Thymus (tissue), 11 donors: ENCODE results near the gene ILDR2. TPM values are rescaled to one million over a fixed set of nuclear protein-coding genes. Genes with fewer than 3 reads are reported as not detected.

Source experiments
- DNase-seq, 9 donors: peaks; one replicate each; pipeline ENCODE4 v3.0.0-alpha.2; 2013; ENCODE audit warnings: low spot score in 9 of 9, low read depth in 6 of 9, missing footprints in 1 of 9
- H3K27ac ChIP-seq, 2 donors: one replicate each; pipeline ENCODE4 v1.5.1; 2013; ENCODE audit warnings: control low read depth in 1 of 2, low read depth in 1 of 2, low read length in 1 of 2, mild to moderate bottlenecking in 1 of 2, moderate library complexity in 1 of 2
- H3K27me3 ChIP-seq, 2 donors: one replicate each; pipeline ENCODE4 v1.5.1; 2013; ENCODE audit warnings: low read length in 1 of 2; ENCODE audit not compliant: control insufficient read depth in 2 of 2, insufficient read depth in 1 of 2
- H3K36me3 ChIP-seq, 2 donors: one replicate each; pipeline ENCODE4 v1.5.1; 2013; ENCODE audit warnings: low read length in 1 of 2, mild to moderate bottlenecking in 1 of 2, moderate library complexity in 1 of 2; ENCODE audit not compliant: control insufficient read depth in 2 of 2, insufficient read depth in 2 of 2
- H3K4me1 ChIP-seq, 2 donors: one replicate each; pipeline ENCODE4 v1.5.1; 2013; ENCODE audit warnings: low read length in 2 of 2; ENCODE audit not compliant: control insufficient read depth in 2 of 2, insufficient read depth in 2 of 2
- H3K4me3 ChIP-seq, 2 donors: one replicate each; pipeline ENCODE4 v1.5.1; 2013; ENCODE audit warnings: low read length in 2 of 2, control low read depth in 1 of 2, mild to moderate bottlenecking in 1 of 2
- H3K9me3 ChIP-seq, 2 donors: one replicate each; pipeline ENCODE4 v1.5.1; 2013; ENCODE audit warnings: low read length in 1 of 2, mild to moderate bottlenecking in 1 of 2; ENCODE audit not compliant: control insufficient read depth in 2 of 2, insufficient read depth in 1 of 2
- WGBS: extraction: QIAGEN DNeasy Blood & Tissue Kit; methylation state at CpG from one replicate; pipeline ENCODE4 v1.1.7; 2013; 5-methylcytosine and 5-hydroxymethylcytosine counted together
- polyA plus RNA-seq: library from polyadenylated mRNA; stranded (reverse); fragments of 200-250 nt; gene quantifications from one replicate; pipeline ENCODE4 v1.2.3, GENCODE V29; 2013
- total RNA-seq: library from RNA; stranded (reverse); fragments of 120-200 nt; gene quantifications from one replicate; pipeline ENCODE4 v1.2.4, GENCODE V29; 2013
- donor health status: healthy.

Gene ILDR2
- total and polyA plus RNA-seq, 2 donors = 0.46 to 0.90 TPM

- Histone ChIP-seq H3K36me3 (no peaks in the 10 kb centered on the region), H3K9me3 (peaks cover 0 to 3% of the 10 kb centered on the region in 2 donors), H3K27me3 (no peaks in the 10 kb centered on the region), H3K4me3 (no peak overlapping the region), H3K4me1 (peaks cover 7 to 8% of the 10 kb centered on the region in 2 donors), H3K27ac (no peak overlapping the region)
- 92% methylated on average over 8 of the region's 8 CpGs for WGBS
- DNase-seq = no peak
Measured at GRCh38 chr1:166874464-166874863, 100.9 kb downstream of the ILDR2 start.

- Histone ChIP-seq H3K4me1 (peaks cover 3 to 5% of the 10 kb centered on the region in 2 donors), H3K4me3 (no peak overlapping the region), H3K36me3 (peaks cover 9 to 14% of the 10 kb centered on the region in 2 donors), H3K9me3 (no peaks in the 10 kb centered on the region), H3K27ac (no peak overlapping the region), H3K27me3 (no peaks in the 10 kb centered on the region)
- 96% methylated on average over 4 of the region's 4 CpGs for WGBS
- no peak for DNase-seq
Measured at GRCh38 chr1:166870584-166870983, 104.8 kb downstream of the ILDR2 start.

- no peak overlapping the region for H3K4me3 ChIP-seq
Measured at GRCh38 chr1:166869318-166870099, 105.8 kb downstream of the ILDR2 start.

GRCh38 chr1:166868639-166869038, 106.7 kb downstream of the ILDR2 start:
- no peak overlapping the region for H3K4me3 ChIP-seq
- no peak overlapping the region for H3K27ac ChIP-seq
- 84% methylated on average over 7 of the region's 7 CpGs for WGBS
- H3K36me3 ChIP-seq = peaks cover 14 to 25% of the 10 kb centered on the region in 2 donors
- no peaks in the 10 kb centered on the region for H3K4me1 ChIP-seq
- H3K9me3 ChIP-seq = no peaks in the 10 kb centered on the region
- H3K27me3 ChIP-seq = no peaks in the 10 kb centered on the region
- no peak for DNase-seq

More at GRCh38 chr1:166869318-166870099, 105.8 kb downstream of the ILDR2 start:
- H3K27ac ChIP-seq = no peak overlapping the region
- 89% methylated on average over 3 of the region's 3 CpGs for WGBS
- peaks cover 9 to 18% of the 10 kb centered on the region in 2 donors for H3K36me3 ChIP-seq
- DNase-seq = no peak
- no peaks in the 10 kb centered on the region for H3K9me3 ChIP-seq
- no peaks in the 10 kb centered on the region for H3K27me3 ChIP-seq
- H3K4me1 ChIP-seq = no peaks in the 10 kb centered on the region

GRCh38 chr1:166865926-166866325, 109.4 kb downstream of the ILDR2 start:
- no peaks in the 10 kb centered on the region for H3K4me1 ChIP-seq
- H3K27me3 ChIP-seq = no peaks in the 10 kb centered on the region
- no peak for DNase-seq
- peaks cover 21 to 41% of the 10 kb centered on the region in 2 donors for H3K36me3 ChIP-seq
- 96% methylated on average over 5 of the region's 5 CpGs for WGBS
- no peak overlapping the region for H3K27ac ChIP-seq
- H3K4me3 ChIP-seq = no peak overlapping the region
- no peaks in the 10 kb centered on the region for H3K9me3 ChIP-seq

GRCh38 chr1:166859597-166859996, 115.7 kb downstream of the ILDR2 start:
- H3K36me3 ChIP-seq = peaks cover 50 to 72% of the 10 kb centered on the region in 2 donors
- no peak for DNase-seq
- WGBS = 95% methylated on average over 5 of the region's 5 CpGs
- no peaks in the 10 kb centered on the region for H3K4me1 ChIP-seq
- no peak overlapping the region for H3K4me3 ChIP-seq
- H3K27me3 ChIP-seq = no peaks in the 10 kb centered on the region
- no peaks in the 10 kb centered on the region for H3K9me3 ChIP-seq
- H3K27ac ChIP-seq = no peak overlapping the region

GRCh38 chr1:166858726-166859419, 116.5 kb downstream of the ILDR2 start:
- WGBS = 98% methylated on average over 7 of the region's 7 CpGs
- DNase-seq = no peak

More at GRCh38 chr1:166858726-166859419, 116.5 kb downstream of the ILDR2 start:
- H3K27me3 ChIP-seq = no peaks in the 10 kb centered on the region
- H3K36me3 ChIP-seq = peaks cover 45 to 73% of the 10 kb centered on the region in 2 donors
- no peak overlapping the region for H3K27ac ChIP-seq
- no peaks in the 10 kb centered on the region for H3K4me1 ChIP-seq
- no peaks in the 10 kb centered on the region for H3K9me3 ChIP-seq
- H3K4me3 ChIP-seq = no peak overlapping the region
